ENCODE results near the gene ETS1.

ETS1 gene

GRCh38 chr11:128476729-128477128, 110.6 kb downstream of the ETS1 start:
- no peak overlapping the region for H3K4me3 ChIP-seq (ENCODE audit: low read depth, low read length)

GRCh38 chr11:128476049-128476448, 111.3 kb downstream of the ETS1 start:
- H3K4me3 ChIP-seq (ENCODE audit: low read depth, low read length) = no peak overlapping the region
- TF ChIP-seq CTCF (IDR thresholded peaks at IDR 0.05; ENCODE audit: low read depth, low read length) (no peak), POLR2A (IDR thresholded peaks at IDR 0.05; ENCODE audit: extremely low read depth, insufficient read length) (no peak), MAX (IDR thresholded peaks at IDR 0.05; ENCODE audit: low read depth, low read length) (no peak), MYC (IDR thresholded peaks at IDR 0.05; ENCODE audit: low read depth, low read length) (no peak)
- no peak for DNase-seq (ENCODE audit: low read depth)

More at GRCh38 chr11:128476729-128477128, 110.6 kb downstream of the ETS1 start:
- TF ChIP-seq MAX (IDR thresholded peaks at IDR 0.05; ENCODE audit: low read depth, low read length) (peak; percentile 79), POLR2A (IDR thresholded peaks at IDR 0.05; ENCODE audit: extremely low read depth, insufficient read length) (no peak), MYC (IDR thresholded peaks at IDR 0.05; ENCODE audit: low read depth, low read length) (peak; percentile 91)
- peak; percentile 95 for DNase-seq (ENCODE audit: low read depth)

- no peak for DNase-seq (ENCODE audit: low read depth)
- no peak overlapping the region for H3K4me3 ChIP-seq (ENCODE audit: low read depth, low read length)
- TF ChIP-seq MYC (IDR thresholded peaks at IDR 0.05; ENCODE audit: low read depth, low read length) (no peak), POLR2A (IDR thresholded peaks at IDR 0.05; ENCODE audit: extremely low read depth, insufficient read length) (no peak)
Observed at GRCh38 chr11:128474036-128474874, 113.1 kb downstream of the ETS1 start.

GRCh38 chr11:128473636-128474035, 113.7 kb downstream of the ETS1 start:
- DNase-seq (ENCODE audit: low read depth) = no peak
- TF ChIP-seq MAX (IDR thresholded peaks at IDR 0.05; ENCODE audit: low read depth, low read length) (no peak), CTCF (IDR thresholded peaks at IDR 0.05; ENCODE audit: low read depth, low read length) (no peak), POLR2A (IDR thresholded peaks at IDR 0.05; ENCODE audit: extremely low read depth, insufficient read length) (no peak), MYC (IDR thresholded peaks at IDR 0.05; ENCODE audit: low read depth, low read length) (no peak)

GRCh38 chr11:128472128-128473089, 114.9 kb downstream of the ETS1 start:
- H3K4me3 ChIP-seq (ENCODE audit: low read depth, low read length) = no peak overlapping the region
- TF ChIP-seq POLR2A (IDR thresholded peaks at IDR 0.05; ENCODE audit: extremely low read depth, insufficient read length) (no peak), MYC (IDR thresholded peaks at IDR 0.05; ENCODE audit: low read depth, low read length) (peak; percentile 92), CTCF (IDR thresholded peaks at IDR 0.05; ENCODE audit: low read depth, low read length) (no peak), MAX (IDR thresholded peaks at IDR 0.05; ENCODE audit: low read depth, low read length) (peak; percentile 92)
- DNase-seq (ENCODE audit: low read depth) = peak; percentile 71

More at GRCh38 chr11:128473636-128474035, 113.7 kb downstream of the ETS1 start:
- no peak overlapping the region for H3K4me3 ChIP-seq (ENCODE audit: low read depth, low read length)

GRCh38 chr11:128471138-128471661, 116.2 kb downstream of the ETS1 start:
- peak; percentile 14; the same call in 1 of the 2 replicates for TF ChIP-seq MYC (IDR thresholded peaks at IDR 0.05; ENCODE audit: low read depth, low read length)
- peak; percentile 38; the same call in 1 of the 2 replicates for TF ChIP-seq MAX (IDR thresholded peaks at IDR 0.05; ENCODE audit: low read depth, low read length)
- no peak for TF ChIP-seq CTCF (IDR thresholded peaks at IDR 0.05; ENCODE audit: low read depth, low read length)
- no peak overlapping the region for H3K4me3 ChIP-seq (ENCODE audit: low read depth, low read length)
- peak; percentile 62 for DNase-seq (ENCODE audit: low read depth)
